ENCODE measurements around the gene ST7. TPM values are rescaled to one million over a fixed set of nuclear protein-coding genes. Genes with fewer than 3 reads are reported as not detected.

Gene ST7
- total and polyA plus RNA-seq, 2 of the 8 experiments (the other 6 are each of a cell fraction or from before 2014, with no cell fraction given): 16.3 to 18.0 TPM

DNA sequence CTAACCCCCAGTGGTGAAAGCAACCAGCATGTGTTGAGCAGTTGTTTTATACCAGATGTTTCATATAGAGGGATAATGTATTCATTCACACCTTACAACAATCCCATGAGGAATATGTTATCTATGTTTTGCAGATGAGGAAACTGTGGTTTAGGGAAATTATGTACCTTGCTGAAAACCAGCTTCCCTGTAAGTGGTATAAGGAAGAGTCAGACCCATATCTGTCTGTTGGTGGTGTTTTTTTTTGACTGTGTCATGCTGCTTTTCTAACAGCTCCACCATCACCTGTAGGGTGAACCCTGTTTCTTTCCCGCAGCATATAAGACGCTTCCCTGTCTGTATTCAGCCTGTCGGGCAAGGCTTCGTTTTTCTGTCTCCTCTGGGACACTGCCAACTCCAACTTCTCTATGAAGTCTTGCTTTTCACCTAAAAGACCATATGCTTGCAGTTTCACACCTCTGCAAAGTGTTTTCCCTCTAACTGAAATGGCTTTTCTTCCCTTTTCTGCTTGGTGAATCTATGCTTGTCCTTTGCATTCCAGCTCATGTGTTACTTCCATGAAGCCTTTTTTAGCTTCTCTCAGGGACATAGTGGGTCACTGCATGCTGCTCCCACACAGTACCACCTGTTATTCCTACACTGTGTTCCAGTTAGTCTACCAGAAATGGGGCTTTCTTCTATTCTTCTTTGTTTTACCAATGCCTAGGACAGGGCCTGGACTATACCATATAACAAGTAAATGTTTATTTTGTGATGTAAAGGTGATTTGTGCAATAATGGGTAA is 92.8 kb downstream of the ST7 start:
- Histone ChIP-seq H3K36me3 (ENCODE audit: control insufficient read depth in 2 of 4, insufficient read depth in 4 of 4, low read length in 3 of 4) (no peaks in the 10 kb centered on the region), H3K27ac (ENCODE audit: low read depth, low read length) (no peak overlapping the region), H4K5ac (ENCODE audit: insufficient read length, low read depth, low read length) (no peak overlapping the region), H3K4me1 (replicated peaks in 1 of 4; ENCODE audit: control insufficient read depth in 3 of 4, insufficient read depth in 4 of 4, low read length in 3 of 4) (no peaks in the 10 kb centered on the region), H2BK20ac (ENCODE audit: low read length) (no peak overlapping the region), H3K56ac (replicated peaks; ENCODE audit: insufficient read length, low read depth, low read length) (no peak overlapping the region), H3K9me3 (ENCODE audit: insufficient read depth in 2 of 2, low read depth in 1 of 2, low read length in 1 of 2) (peaks cover 0 to 4% of the 10 kb centered on the region in 2 experiments; a peak in 1 of 4 replicates), H2AFZ (ENCODE audit: low read length) (no peak overlapping the region), H3K79me2 (ENCODE audit: control insufficient read depth in 1 of 2, insufficient read depth in 2 of 2, low read length in 2 of 2) (no peaks in the 10 kb centered on the region), H2BK5ac (ENCODE audit: low read depth, low read length) (no peak overlapping the region), H3K23me2 (ENCODE audit: low read depth, low read length) (no peaks in the 10 kb centered on the region), H3K9ac (replicated peaks in 1 of 4; ENCODE audit: extremely low read depth in 1 of 4, low read depth in 3 of 4, low read length in 3 of 4) (no peak overlapping the region), H2AK5ac (ENCODE audit: low read depth, low read length) (no peak overlapping the region), H3K27me3 (replicated peaks in 1 of 4; ENCODE audit: control insufficient read depth in 3 of 4, extremely low read depth in 1 of 4, insufficient read depth in 3 of 4, low read length in 3 of 4) (no peaks in the 10 kb centered on the region), H3K4me3 (ENCODE audit: extremely low read depth in 1 of 4, insufficient read depth in 2 of 4, low read depth in 3 of 4, low read length in 4 of 4) (no peak overlapping the region), H3K4me2 (ENCODE audit: insufficient read depth in 1 of 2, low read depth in 2 of 2, low read length in 2 of 2) (no peak overlapping the region), H3K4ac (replicated peaks; ENCODE audit: insufficient read length, low read depth, low read length) (no peak overlapping the region), H4K91ac (replicated peaks; ENCODE audit: insufficient read length, low read length) (no peak overlapping the region), H3K14ac (ENCODE audit: insufficient read length) (no peak overlapping the region), H3K18ac (ENCODE audit: extremely low read depth, low read length) (no peak overlapping the region), H2BK120ac (replicated peaks; ENCODE audit: low read depth, low read length) (no peak overlapping the region), H4K20me1 (replicated peaks in 1 of 2; ENCODE audit: control insufficient read depth in 1 of 2, insufficient read depth in 2 of 2, low read length in 2 of 2) (no peaks in the 10 kb centered on the region), H3K79me1 (ENCODE audit: low read depth, low read length) (no peaks in the 10 kb centered on the region; the same call in 1 of the 2 replicates), H2BK12ac (ENCODE audit: low read depth, low read length) (no peak overlapping the region), H3K23ac (ENCODE audit: insufficient read length) (no peak overlapping the region), H4K8ac (ENCODE audit: extremely low read depth, insufficient read depth, low read length) (no peak overlapping the region), H2BK15ac (ENCODE audit: low read length) (no peak overlapping the region)
- FAIRE-seq (no peak), DNase-seq (ENCODE audit: low read depth in 1 of 2, low spot score in 2 of 2) (no peak)
- 91% methylated on average over 4 of the region's 4 CpGs; no CpG with 5 or more reads in 1 of the 2 experiments for WGBS, 2 experiments (ENCODE audit: extremely low coverage in 1 of 2, insufficient coverage in 1 of 2, insufficient read length in 1 of 2, insufficient replicate concordance in 2 of 2, low coverage in 1 of 2, low lambda C conversion rate in 2 of 2, missing lambda C conversion rate in 1 of 2)
- POLR2A ChIA-PET (ENCODE audit: partially characterized antibody): interaction anchor here (0.5 kb wide), 1 partner anchor 671 kb away, joined by 3 read pairs; no protein-coding TSS in a partner anchor
- CTCF ChIA-PET (ENCODE audit: partially characterized antibody): interaction anchor here (1.3 kb wide), 2 partner anchors 10 to 57 kb away, joined by 3 to 4 read pairs; no protein-coding TSS in a partner anchor
- TF ChIP-seq TCF12 (IDR thresholded peaks at IDR 0.05; ENCODE audit: low read depth, low read length) (no peak), TBP (IDR thresholded peaks at IDR 0.05; ENCODE audit: low read depth, low read length) (no peak), TAF7 (optimal IDR thresholded peaks at IDR 0.05; ENCODE audit: borderline replicate concordance, low read depth, low read length) (no peak), MAFK (IDR thresholded peaks at IDR 0.05; ENCODE audit: low read depth, low read length) (no peak), BCL11A (IDR thresholded peaks at IDR 0.05; ENCODE audit: low read depth in 2 of 2, low read length in 2 of 2) (no peak), RBBP5 (IDR thresholded peaks at IDR 0.05; ENCODE audit: borderline replicate concordance, low read depth, low read length) (no peak), ASH2L (IDR thresholded peaks at IDR 0.05; ENCODE audit: low read length) (no peak), CBX8 (IDR thresholded peaks at IDR 0.05; ENCODE audit: borderline replicate concordance, low read depth, low read length) (no peak)

All from H1 (cell line).